Trophoblast cell (in vitro differentiated cells and primary cell): ENCODE results near the gene PPBP.

Source experiments
- DNase-seq, 2 donors: peaks; one replicate each; pipeline ENCODE4 v3.0.0-alpha.2; 2016
- H2AFZ ChIP-seq: 2 replicates; pipeline ENCODE4 v1.6.1; 2013; ENCODE audit warnings: low read length, moderate library complexity, mild to moderate bottlenecking; ENCODE audit not compliant: insufficient read depth, poor library complexity
- H2AK5ac ChIP-seq: 2 replicates; pipeline ENCODE4 v1.6.1; 2013; ENCODE audit warnings: mild to moderate bottlenecking, low read length
- H2BK120ac ChIP-seq: 2 replicates; pipeline ENCODE4 v1.6.1; 2013; ENCODE audit warnings: low read length, mild to moderate bottlenecking, moderate library complexity; ENCODE audit not compliant: insufficient read depth, poor library complexity
- H2BK12ac ChIP-seq: 2 replicates; pipeline ENCODE4 v1.6.1; 2013; ENCODE audit warnings: mild to moderate bottlenecking, low read length, moderate library complexity
- H2BK5ac ChIP-seq: 2 replicates; pipeline ENCODE4 v1.6.1; 2013; ENCODE audit warnings: low read length, low read depth, moderate library complexity, mild to moderate bottlenecking; ENCODE audit not compliant: poor library complexity
- H3K14ac ChIP-seq: 2 replicates; pipeline ENCODE4 v1.6.1; 2013; ENCODE audit warnings: mild to moderate bottlenecking, low read length
- H3K18ac ChIP-seq: 2 replicates; pipeline ENCODE4 v1.6.1; 2013; ENCODE audit warnings: mild to moderate bottlenecking, low read length
- H3K23ac ChIP-seq: 2 replicates; pipeline ENCODE4 v1.6.1; 2013; ENCODE audit warnings: low read length
- H3K27ac ChIP-seq: 2 replicates; pipeline ENCODE4 v1.5.1; 2013; ENCODE audit warnings: low read depth, mild to moderate bottlenecking, inconsistent platforms, low read length, moderate library complexity
- H3K27me3 ChIP-seq: 2 replicates; pipeline ENCODE4 v1.6.1; 2013; ENCODE audit warnings: inconsistent platforms, mild to moderate bottlenecking, low read length, moderate library complexity; ENCODE audit not compliant: insufficient read depth
- H3K36me3 ChIP-seq, 2 experiments: 1 replicate in 1 of 2; 2 replicates in 1 of 2; pipeline ENCODE4 v1.6.1; 2013; ENCODE audit warnings: low read length in 2 of 2, mild to moderate bottlenecking in 2 of 2, moderate library complexity in 1 of 2; ENCODE audit not compliant: insufficient read depth in 2 of 2, control insufficient read depth in 1 of 2
- H3K4ac ChIP-seq: 2 replicates; pipeline ENCODE4 v1.6.1; 2013; ENCODE audit warnings: low read depth, mild to moderate bottlenecking, low read length, moderate library complexity
- H3K4me1 ChIP-seq, 2 experiments: 1 replicate in 1 of 2; 2 replicates in 1 of 2; pipeline ENCODE4 v1.6.1; 2013; ENCODE audit warnings: low read length in 2 of 2, mild to moderate bottlenecking in 2 of 2, moderate library complexity in 1 of 2; ENCODE audit not compliant: insufficient read depth in 2 of 2, control insufficient read depth in 1 of 2
- H3K4me2 ChIP-seq: 2 replicates; pipeline ENCODE4 v1.6.1; 2013; ENCODE audit warnings: inconsistent platforms, mild to moderate bottlenecking, low read length, moderate library complexity
- H3K4me3 ChIP-seq: 2 replicates; pipeline ENCODE4 v1.5.1; 2013; ENCODE audit warnings: mild to moderate bottlenecking, low read depth, low read length, inconsistent platforms
- H3K79me1 ChIP-seq: one replicate; pipeline ENCODE4 v1.6.1; 2013; ENCODE audit warnings: low read length
- H3K79me2 ChIP-seq: 2 replicates; pipeline ENCODE4 v1.6.1; 2013; ENCODE audit warnings: low read length, mild to moderate bottlenecking; ENCODE audit not compliant: control insufficient read depth, insufficient read depth, poor library complexity
- H3K9ac ChIP-seq: 2 replicates; pipeline ENCODE4 v1.6.1; 2013; ENCODE audit warnings: mild to moderate bottlenecking, low read length
- H3K9me3 ChIP-seq: 2 replicates; pipeline ENCODE4 v1.6.1; 2013; ENCODE audit warnings: low read depth, mild to moderate bottlenecking, control low read depth, inconsistent platforms, low read length; ENCODE audit not compliant: insufficient read depth
- H4K12ac ChIP-seq: 2 replicates; pipeline ENCODE4 v1.6.1; 2013; ENCODE audit warnings: low read depth, mild to moderate bottlenecking, low read length, moderate library complexity
- H4K8ac ChIP-seq: 2 replicates; pipeline ENCODE4 v1.6.1; 2013; ENCODE audit warnings: low read depth, mild to moderate bottlenecking, low read length, moderate library complexity
- H4K91ac ChIP-seq: one replicate; pipeline ENCODE4 v1.6.1; 2013; ENCODE audit warnings: low read depth, mild to moderate bottlenecking, low read length, moderate library complexity
- WGBS: extraction: QIAGEN DNeasy Blood & Tissue Kit; methylation state at CpG from one replicate; pipeline ENCODE4 v1.1.7; 2013; ENCODE audit warnings: missing lambda C conversion rate; ENCODE audit not compliant: insufficient read length, insufficient coverage; ENCODE audit errors: extremely low coverage; 5-methylcytosine and 5-hydroxymethylcytosine counted together

Gene PPBP

DNA sequence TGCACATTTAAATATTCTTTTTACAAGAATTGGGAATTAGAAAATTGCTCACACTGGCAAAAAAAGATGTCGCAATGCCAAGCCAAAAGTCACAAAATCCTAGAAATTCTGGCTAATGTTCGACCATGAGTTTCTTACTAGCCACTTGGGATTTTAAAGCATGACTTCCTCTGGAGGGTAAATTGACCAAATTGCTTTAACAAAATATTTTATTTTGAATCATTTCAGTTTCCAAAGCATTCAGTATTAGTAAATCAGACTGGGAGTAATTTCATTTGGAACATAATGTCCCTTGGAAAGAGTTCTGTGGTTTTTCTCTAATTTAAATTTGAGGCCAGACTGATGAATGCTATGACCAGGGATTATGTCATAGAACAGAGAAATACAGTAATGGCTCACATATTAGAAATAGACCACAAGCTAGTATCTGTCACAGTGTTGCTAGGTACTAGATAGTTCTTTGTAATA is 18.1 kb upstream of the PPBP start:
- Histone ChIP-seq H3K23ac (no peak overlapping the region), H3K79me2 (no peaks in the 10 kb centered on the region), H2BK5ac (no peak overlapping the region), H3K4me3 (no peak overlapping the region), H3K18ac (no peak overlapping the region), H3K79me1 (no peaks in the 10 kb centered on the region), H3K14ac (no peak overlapping the region), H2AFZ (no peak overlapping the region), H3K9ac (no peak overlapping the region), H3K4me1 (no peaks in the 10 kb centered on the region), H3K36me3 (no peaks in the 10 kb centered on the region), H4K12ac (no peak overlapping the region), H3K27ac (no peak overlapping the region), H3K4me2 (no peak overlapping the region), H3K9me3 (no peaks in the 10 kb centered on the region), H2AK5ac (no peak overlapping the region), H4K8ac (no peak overlapping the region), H3K27me3 (no peaks in the 10 kb centered on the region), H2BK120ac (no peak overlapping the region), H3K4ac (no peak overlapping the region), H4K91ac (no peak overlapping the region), H2BK12ac (no peak overlapping the region)
- WGBS = no CpG with 5 or more reads among the region's 2 CpGs
- no peak for DNase-seq

DNA sequence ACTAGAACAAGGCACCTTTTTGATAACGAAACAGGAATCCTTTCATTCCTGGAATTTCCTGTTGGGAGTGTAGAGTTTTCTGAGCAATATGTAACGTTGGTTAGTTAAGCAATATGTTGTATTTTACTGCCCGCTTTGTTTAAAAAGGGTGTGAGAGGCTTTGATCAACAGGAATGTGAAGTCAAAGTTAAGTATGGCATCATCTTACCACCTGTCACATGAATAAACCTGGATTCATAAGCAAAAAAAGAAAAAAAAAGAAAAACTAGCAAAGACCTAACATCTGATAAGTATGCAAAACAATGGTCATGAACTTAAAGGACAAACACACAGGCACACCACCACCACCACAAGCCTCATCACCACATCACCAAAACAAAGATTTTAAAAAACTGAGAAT is 17.5 kb upstream of the PPBP start:
- no peak overlapping the region for H3K4me3 ChIP-seq
- no peak overlapping the region for H2AK5ac ChIP-seq
- H2BK120ac ChIP-seq = no peak overlapping the region
- H3K14ac ChIP-seq = no peak overlapping the region
- no peaks in the 10 kb centered on the region for H3K27me3 ChIP-seq
- no peak overlapping the region for H4K91ac ChIP-seq
- no peak overlapping the region for H3K23ac ChIP-seq
- H2BK12ac ChIP-seq = no peak overlapping the region
- H2AFZ ChIP-seq = no peak overlapping the region
- H3K9ac ChIP-seq = no peak overlapping the region
- DNase-seq = peak in 1 of 2 donors; percentile 45
- H3K36me3 ChIP-seq = no peaks in the 10 kb centered on the region
- H3K79me1 ChIP-seq = no peaks in the 10 kb centered on the region
- H3K18ac ChIP-seq = no peak overlapping the region
- no peaks in the 10 kb centered on the region for H3K9me3 ChIP-seq
- H2BK5ac ChIP-seq = no peak overlapping the region
- H3K4me2 ChIP-seq = no peak overlapping the region
- no CpG with 5 or more reads among the region's 3 CpGs for WGBS
- H4K12ac ChIP-seq = no peak overlapping the region
- no peak overlapping the region for H3K27ac ChIP-seq
- no peak overlapping the region for H4K8ac ChIP-seq
- H3K4me1 ChIP-seq = no peaks in the 10 kb centered on the region
- H3K79me2 ChIP-seq = no peaks in the 10 kb centered on the region
- no peak overlapping the region for H3K4ac ChIP-seq

DNA sequence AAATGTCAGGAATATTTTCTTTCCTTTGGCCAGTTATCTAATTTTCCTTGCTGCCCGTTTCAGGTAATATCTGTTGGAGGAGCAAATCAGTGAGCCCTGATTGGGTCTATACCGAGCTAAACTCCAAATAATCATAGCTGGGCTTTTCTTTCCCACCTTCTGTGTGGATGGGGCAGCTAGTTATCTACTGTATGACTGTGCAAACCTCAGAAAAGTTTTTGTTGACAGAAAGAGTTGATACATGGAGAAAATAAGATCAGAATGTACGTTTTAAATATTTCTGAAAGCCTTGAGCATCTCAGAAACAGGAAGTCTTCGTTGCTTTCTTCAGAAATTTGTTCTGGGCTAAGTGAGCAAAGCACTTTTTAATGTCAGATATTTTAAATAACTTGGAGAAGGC is 16.7 kb upstream of the PPBP start:
- Histone ChIP-seq H2BK120ac (no peak overlapping the region), H3K36me3 (no peaks in the 10 kb centered on the region), H2BK12ac (no peak overlapping the region), H4K12ac (no peak overlapping the region), H3K4me1 (no peaks in the 10 kb centered on the region), H3K27ac (no peak overlapping the region), H3K79me2 (no peaks in the 10 kb centered on the region), H3K23ac (no peak overlapping the region), H3K18ac (no peak overlapping the region), H4K91ac (no peak overlapping the region), H2AK5ac (no peak overlapping the region), H4K8ac (no peak overlapping the region), H3K14ac (no peak overlapping the region), H3K79me1 (no peaks in the 10 kb centered on the region), H3K4me2 (no peak overlapping the region), H3K4ac (no peak overlapping the region), H3K4me3 (no peak overlapping the region), H2AFZ (no peak overlapping the region), H3K27me3 (no peaks in the 10 kb centered on the region), H3K9me3 (no peaks in the 10 kb centered on the region), H3K9ac (no peak overlapping the region), H2BK5ac (no peak overlapping the region)
- WGBS = no CpG with 5 or more reads among the region's 4 CpGs
- no peak for DNase-seq

DNA sequence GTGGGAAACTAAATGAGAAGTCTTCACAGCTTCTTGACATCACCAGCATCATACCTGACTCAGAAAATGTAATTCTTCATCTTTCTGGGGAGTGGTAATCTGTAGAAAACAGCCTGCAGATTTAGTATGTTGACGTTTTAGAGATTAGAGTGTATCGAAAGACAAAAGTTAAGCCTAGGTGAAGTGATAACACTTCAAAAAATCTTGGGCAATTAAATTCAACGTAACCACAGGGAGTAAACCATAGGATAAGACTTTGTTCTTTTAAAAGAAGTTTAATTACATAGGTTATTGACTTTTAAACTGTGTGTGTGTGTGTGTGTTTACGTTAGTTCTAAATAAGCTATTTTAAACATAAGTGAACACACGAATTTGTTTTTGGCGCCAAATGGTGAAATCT is 12.3 kb upstream of the PPBP start:
- no peak overlapping the region for H2AFZ ChIP-seq
- H3K36me3 ChIP-seq = no peaks in the 10 kb centered on the region
- no CpG with 5 or more reads among the region's 6 CpGs for WGBS
- no peak overlapping the region for H2BK12ac ChIP-seq
- H3K9me3 ChIP-seq = no peaks in the 10 kb centered on the region
- no peak overlapping the region for H3K14ac ChIP-seq
- H2AK5ac ChIP-seq = no peak overlapping the region
- no peak for DNase-seq
- H3K4me2 ChIP-seq = no peak overlapping the region
- H4K8ac ChIP-seq = no peak overlapping the region
- no peak overlapping the region for H3K9ac ChIP-seq
- H3K79me1 ChIP-seq = no peaks in the 10 kb centered on the region
- H3K27ac ChIP-seq = no peak overlapping the region
- H4K91ac ChIP-seq = no peak overlapping the region
- H3K4ac ChIP-seq = no peak overlapping the region
- H3K4me1 ChIP-seq = peaks cover 0 to 8% of the 10 kb centered on the region in 2 experiments
- no peaks in the 10 kb centered on the region for H3K27me3 ChIP-seq
- no peak overlapping the region for H4K12ac ChIP-seq
- no peak overlapping the region for H3K4me3 ChIP-seq
- H2BK120ac ChIP-seq = no peak overlapping the region
- H3K18ac ChIP-seq = no peak overlapping the region
- H2BK5ac ChIP-seq = no peak overlapping the region
- H3K79me2 ChIP-seq = no peaks in the 10 kb centered on the region
- no peak overlapping the region for H3K23ac ChIP-seq
